GM18907 (cell line): ENCODE results near the gene ZNF143.
"Not testable (repeated sequence)": the region's sequence is repeated elsewhere in the genome, so short reads cannot be mapped to it uniquely, and the experiment has no call there.

Experiments used
- ATAC-seq: cut with Tn5 transposase; IDR thresholded peaks from one replicate; pipeline ENCODE4 v1.9.1; 2021; ENCODE audit warnings: mild to moderate bottlenecking, moderate library complexity; ENCODE audit not compliant: unreplicated experiment

Gene ZNF143

GRCh38 chr11:9535189-9535781 lies 74.5 kb downstream of the ZNF143 start:
- ATAC-seq: no peak

- ATAC-seq: no peak
Observed at GRCh38 chr11:9538548-9538947, 77.7 kb downstream of the ZNF143 start.

GRCh38 chr11:9549216-9549615 lies 88.4 kb downstream of the ZNF143 start:
- not testable (repeated sequence) for ATAC-seq

- no peak for ATAC-seq
Observed at GRCh38 chr11:9550191-9550628, 89.4 kb downstream of the ZNF143 start.

GRCh38 chr11:9561279-9561982 lies 100.6 kb downstream of the ZNF143 start:
- ATAC-seq: no peak

- no peak for ATAC-seq
Observed at GRCh38 chr11:9562716-9563115, 101.9 kb downstream of the ZNF143 start.

GRCh38 chr11:9563196-9563730 lies 102.5 kb downstream of the ZNF143 start:
- ATAC-seq: no peak

- ATAC-seq: peak; percentile 87
Observed at GRCh38 chr11:9565822-9566560, 105.2 kb downstream of the ZNF143 start.

GRCh38 chr11:9566561-9567063 lies 105.8 kb downstream of the ZNF143 start:
- ATAC-seq: no peak

- ATAC-seq: no peak
Observed at GRCh38 chr11:9567401-9567800, 106.6 kb downstream of the ZNF143 start.

GRCh38 chr11:9568161-9568853 lies 107.5 kb downstream of the ZNF143 start:
- no peak for ATAC-seq

- ATAC-seq: no peak
Observed at GRCh38 chr11:9568854-9569587, 108.2 kb downstream of the ZNF143 start.

- no peak for ATAC-seq
Observed at GRCh38 chr11:9569588-9570164, 108.9 kb downstream of the ZNF143 start.

- no peak for ATAC-seq
Observed at GRCh38 chr11:9570313-9571025, 109.7 kb downstream of the ZNF143 start.

GRCh38 chr11:9571071-9571762 lies 110.4 kb downstream of the ZNF143 start:
- no peak for ATAC-seq

- no peak for ATAC-seq
Observed at GRCh38 chr11:9571763-9572115, 110.9 kb downstream of the ZNF143 start.

- ATAC-seq: peak; percentile 88
Observed at GRCh38 chr11:9573052-9573774, 112.4 kb downstream of the ZNF143 start, which contains the start of gene WEE1. WEE1 (plus strand) TSS chr11:9573670; CDS start chr11:9573934, 264 bp downstream.
